Measurements from ENCODE around the gene ABCD4. TPM values are rescaled to one million over a fixed set of nuclear protein-coding genes. Genes with fewer than 3 reads are reported as not detected.
A peak's percentile ranks its signal among the peaks of the same experiment; 100 is the strongest.

Gene ABCD4
- polyA plus RNA-seq, 3 donors, result 13.9 to 54.1 (median 14.2) TPM

- no peak overlapping the region for H3K27ac ChIP-seq (ENCODE audit: low read depth in 1 of 2, low read length in 2 of 2)
These were observed 44.0 kb downstream of the ABCD4 start for GRCh38 chr14:74258764-74259035.

GRCh38 chr14:74257941-74258763 is 44.6 kb downstream of the ABCD4 start:
- Histone ChIP-seq H3K36me3 (replicated peaks in 1 of 2; ENCODE audit: control insufficient read depth in 1 of 2, insufficient read depth in 2 of 2, low read length in 2 of 2) (no peaks in the 10 kb centered on the region), H3K79me2 (ENCODE audit: insufficient read depth, low read length) (no peaks in the 10 kb centered on the region), H3K4me2 (replicated peaks; ENCODE audit: extremely low read depth, low read length, poor library complexity, severe bottlenecking) (peak overlapping the region; percentile 100), H3K27me3 (ENCODE audit: control insufficient read depth in 2 of 2, insufficient read depth in 2 of 2, low read length in 2 of 2) (peaks cover 13 to 26% of the 10 kb centered on the region in 2 donors), H3K27ac (ENCODE audit: low read depth in 1 of 2, low read length in 2 of 2) (no peak overlapping the region), H3K9me3 (replicated peaks in 1 of 2; ENCODE audit: control insufficient read depth in 1 of 2, insufficient read depth in 1 of 2, low read length in 2 of 2) (no peaks in the 10 kb centered on the region), H4K20me1 (ENCODE audit: insufficient read depth, low read length) (no peaks in the 10 kb centered on the region), H3K4me1 (ENCODE audit: control insufficient read depth in 1 of 2, insufficient read depth in 2 of 2, low read length in 2 of 2) (peaks cover 15 to 16% of the 10 kb centered on the region in 2 donors), H3K9ac (ENCODE audit: insufficient read depth, low read length, poor library complexity, severe bottlenecking) (peak overlapping the region; percentile 55), H3K4me3 (replicated peaks in 1 of 3; ENCODE audit: low read depth in 2 of 3, low read length in 3 of 3) (peak overlapping the region; percentile 51 to 82 (median 53)), H2AFZ (ENCODE audit: insufficient read depth, low read depth, low read length, poor library complexity, severe bottlenecking) (peak overlapping the region; percentile 78)
- H3K27ac Mint-ChIP-seq, result peak overlapping the region in 2 of 7 donors; percentile 25 to 49
- DNase-seq, result no peak
- TF ChIP-seq CTCF (IDR thresholded peaks at IDR 0.05), result no peak
- WGBS (ENCODE audit: insufficient coverage), result 9% methylated on average over 31 of the region's 56 CpGs
- peak overlapping the region; percentile 83 to 92 for H3K4me3 Mint-ChIP-seq
- H3K4me1 Mint-ChIP-seq, result peaks cover 12% of the 10 kb centered on the region
- intact Hi-C loops (cut with micrococcal nuclease), result loop anchor here in 1 of 2 donors (2.0 kb wide), 1 partner anchor 147 kb away; no protein-coding TSS in a partner anchor
- H3K36me3 Mint-ChIP-seq, result no peaks in the 10 kb centered on the region
- H3K27me3 Mint-ChIP-seq (ENCODE audit: low read depth in 3 of 3), result peaks cover 28 to 51% (median 42%) of the 10 kb centered on the region in 3 donors
- H3K9me3 Mint-ChIP-seq, result peaks cover 0 to 10% (median 0%) of the 10 kb centered on the region in 7 donors

More at GRCh38 chr14:74258764-74259035, 44.0 kb downstream of the ABCD4 start:
- intact Hi-C loops (cut with micrococcal nuclease), result no loop called here
- Mint-ChIP-seq H3K4me1 (peaks cover 12% of the 10 kb centered on the region), H3K36me3 (no peaks in the 10 kb centered on the region), H3K4me3 (peak overlapping the region; percentile 16 to 63), H3K27ac (no peak overlapping the region), H3K9me3 (peaks cover 0 to 10% (median 0%) of the 10 kb centered on the region in 7 donors), H3K27me3 (ENCODE audit: low read depth in 3 of 3) (peaks cover 28 to 49% (median 39%) of the 10 kb centered on the region in 3 donors)
- Histone ChIP-seq H4K20me1 (ENCODE audit: insufficient read depth, low read length) (no peaks in the 10 kb centered on the region), H3K4me3 (replicated peaks in 1 of 3; ENCODE audit: low read depth in 2 of 3, low read length in 3 of 3) (no peak overlapping the region), H3K4me1 (ENCODE audit: control insufficient read depth in 1 of 2, insufficient read depth in 2 of 2, low read length in 2 of 2) (peaks cover 15 to 16% of the 10 kb centered on the region in 2 donors), H3K27me3 (ENCODE audit: control insufficient read depth in 2 of 2, insufficient read depth in 2 of 2, low read length in 2 of 2) (peaks cover 13 to 26% of the 10 kb centered on the region in 2 donors), H2AFZ (ENCODE audit: insufficient read depth, low read depth, low read length, poor library complexity, severe bottlenecking) (no peak overlapping the region), H3K9me3 (replicated peaks in 1 of 2; ENCODE audit: control insufficient read depth in 1 of 2, insufficient read depth in 1 of 2, low read length in 2 of 2) (no peaks in the 10 kb centered on the region), H3K9ac (ENCODE audit: insufficient read depth, low read length, poor library complexity, severe bottlenecking) (no peak overlapping the region), H3K4me2 (replicated peaks; ENCODE audit: extremely low read depth, low read length, poor library complexity, severe bottlenecking) (peak overlapping the region; percentile 100), H3K36me3 (replicated peaks in 1 of 2; ENCODE audit: control insufficient read depth in 1 of 2, insufficient read depth in 2 of 2, low read length in 2 of 2) (no peaks in the 10 kb centered on the region), H3K79me2 (ENCODE audit: insufficient read depth, low read length) (no peaks in the 10 kb centered on the region)
- TF ChIP-seq CTCF (IDR thresholded peaks at IDR 0.05), result no peak
- no CpG with 5 or more reads among the region's 3 CpGs for WGBS (ENCODE audit: insufficient coverage)
- no peak for DNase-seq
